Astrocyte (in vitro differentiated cells and primary cell): Measurements from ENCODE around the gene OTOGL. TPM values are rescaled to one million over a fixed set of nuclear protein-coding genes. Genes with fewer than 3 reads are reported as not detected.

Experiments used
- DNase-seq: peaks from one replicate; pipeline ENCODE4 v3.0.0-alpha.2; 2010; ENCODE audit warnings: low read depth
- FAIRE-seq: peaks from 2 replicates; lab custom pipeline; 2011; peaks lifted over from hg19 to GRCh38; lab: Jason Lieb, UNC
- H2AFZ ChIP-seq: 2 replicates; pipeline ENCODE4 v1.6.0; 2012; ENCODE audit warnings: low read depth, low read length, inconsistent platforms
- H3K27ac ChIP-seq: 2 replicates; pipeline ENCODE4 v1.5.1; 2011; ENCODE audit warnings: low read depth, low read length, inconsistent platforms
- H3K27me3 ChIP-seq: 2 replicates; pipeline ENCODE4 v1.6.0; 2011; ENCODE audit warnings: low read length, inconsistent platforms; ENCODE audit not compliant: insufficient read depth
- H3K36me3 ChIP-seq: 2 replicates; pipeline ENCODE4 v1.5.1; 2011; ENCODE audit warnings: low read length, inconsistent platforms; ENCODE audit not compliant: insufficient read depth
- H3K4me1 ChIP-seq: 2 replicates; pipeline ENCODE4 v1.5.1; 2011; ENCODE audit warnings: low read length, inconsistent platforms; ENCODE audit not compliant: insufficient read depth
- H3K4me2 ChIP-seq: 2 replicates; pipeline ENCODE4 v1.6.0; 2012; ENCODE audit warnings: low read length, inconsistent platforms
- H3K4me3 ChIP-seq: 2 replicates; pipeline ENCODE4 v1.5.1; 2011; ENCODE audit warnings: low read depth, mild to moderate bottlenecking, low read length, inconsistent platforms; ENCODE audit not compliant: insufficient read depth
- H3K79me2 ChIP-seq: 2 replicates; pipeline ENCODE4 v1.6.0; 2012; ENCODE audit warnings: mild to moderate bottlenecking, low read length, inconsistent platforms; ENCODE audit not compliant: insufficient read depth
- H3K9ac ChIP-seq: 2 replicates; pipeline ENCODE4 v1.6.0; 2012; ENCODE audit warnings: mild to moderate bottlenecking, low read length, inconsistent platforms
- H3K9me3 ChIP-seq: 2 replicates; pipeline ENCODE4 v1.5.1; 2012; ENCODE audit warnings: low read depth, mild to moderate bottlenecking, low read length, inconsistent platforms; ENCODE audit not compliant: insufficient read depth
- H4K20me1 ChIP-seq: 2 replicates; pipeline ENCODE4 v1.6.0; 2012; ENCODE audit warnings: low read length, inconsistent platforms; ENCODE audit not compliant: insufficient read depth
- H3K27ac Mint-ChIP-seq: one replicate; pipeline ENCODE4 v1.8.0; 2021; ENCODE audit warnings: mild to moderate bottlenecking, mixed read lengths; ENCODE audit not compliant: unreplicated experiment
- H3K27me3 Mint-ChIP-seq: one replicate; pipeline ENCODE4 v1.8.0; 2021; ENCODE audit warnings: low read depth, mixed read lengths; ENCODE audit not compliant: unreplicated experiment
- H3K36me3 Mint-ChIP-seq: one replicate; pipeline ENCODE4 v1.8.0; 2021; ENCODE audit warnings: low read depth, mixed read lengths; ENCODE audit not compliant: unreplicated experiment
- H3K4me1 Mint-ChIP-seq: one replicate; pipeline ENCODE4 v1.8.0; 2021; ENCODE audit warnings: low read depth, mixed read lengths; ENCODE audit not compliant: unreplicated experiment
- H3K4me3 Mint-ChIP-seq: one replicate; pipeline ENCODE4 v1.8.0; 2021; ENCODE audit warnings: mild to moderate bottlenecking, moderate library complexity, mixed read lengths; ENCODE audit not compliant: unreplicated experiment
- H3K9me3 Mint-ChIP-seq: one replicate; pipeline ENCODE4 v1.8.0; 2021; ENCODE audit warnings: mild to moderate bottlenecking, mixed read lengths; ENCODE audit not compliant: unreplicated experiment
- EZH2 ChIP-seq: IDR thresholded peaks from 2 replicates; pipeline ENCODE4 v1.6.1; 2012; ENCODE audit warnings: mild to moderate bottlenecking, low read length, inconsistent platforms; ENCODE audit not compliant: insufficient read depth
- total RNA-seq: library from RNA; stranded (reverse); gene quantifications from 2 replicates; pipeline ENCODE4 v1.2.1, GENCODE V29; 2021
- TF ChIP-seq, protein P1 (sequence below): IDR thresholded peaks from 2 replicates; pipeline ENCODE4 v1.5.1; 2011; ENCODE audit warnings: low read depth, mild to moderate bottlenecking, inconsistent platforms, low read length, moderate library complexity; ENCODE audit not compliant: insufficient read depth

Gene OTOGL
- total RNA-seq, 1 donor from 2014 or later: 0.16 TPM

- peaks cover 2% of the 10 kb centered on the region for H3K36me3 Mint-ChIP-seq
- Histone ChIP-seq H3K27ac (no peak overlapping the region), H3K27me3 (no peaks in the 10 kb centered on the region), H2AFZ (no peak overlapping the region), H4K20me1 (no peaks in the 10 kb centered on the region), H3K4me1 (no peaks in the 10 kb centered on the region), H3K9ac (no peak overlapping the region), H3K79me2 (no peaks in the 10 kb centered on the region), H3K36me3 (no peaks in the 10 kb centered on the region), H3K9me3 (no peaks in the 10 kb centered on the region), H3K4me2 (no peak overlapping the region), H3K4me3 (no peak overlapping the region)
- no peaks in the 10 kb centered on the region for H3K4me1 Mint-ChIP-seq
- DNase-seq: no peak
- H3K4me3 Mint-ChIP-seq: no peak overlapping the region
- H3K27ac Mint-ChIP-seq: no peak overlapping the region
- H3K9me3 Mint-ChIP-seq: peaks cover 11% of the 10 kb centered on the region
- no peak for TF ChIP-seq EZH2
- TF ChIP-seq, protein P1, sequence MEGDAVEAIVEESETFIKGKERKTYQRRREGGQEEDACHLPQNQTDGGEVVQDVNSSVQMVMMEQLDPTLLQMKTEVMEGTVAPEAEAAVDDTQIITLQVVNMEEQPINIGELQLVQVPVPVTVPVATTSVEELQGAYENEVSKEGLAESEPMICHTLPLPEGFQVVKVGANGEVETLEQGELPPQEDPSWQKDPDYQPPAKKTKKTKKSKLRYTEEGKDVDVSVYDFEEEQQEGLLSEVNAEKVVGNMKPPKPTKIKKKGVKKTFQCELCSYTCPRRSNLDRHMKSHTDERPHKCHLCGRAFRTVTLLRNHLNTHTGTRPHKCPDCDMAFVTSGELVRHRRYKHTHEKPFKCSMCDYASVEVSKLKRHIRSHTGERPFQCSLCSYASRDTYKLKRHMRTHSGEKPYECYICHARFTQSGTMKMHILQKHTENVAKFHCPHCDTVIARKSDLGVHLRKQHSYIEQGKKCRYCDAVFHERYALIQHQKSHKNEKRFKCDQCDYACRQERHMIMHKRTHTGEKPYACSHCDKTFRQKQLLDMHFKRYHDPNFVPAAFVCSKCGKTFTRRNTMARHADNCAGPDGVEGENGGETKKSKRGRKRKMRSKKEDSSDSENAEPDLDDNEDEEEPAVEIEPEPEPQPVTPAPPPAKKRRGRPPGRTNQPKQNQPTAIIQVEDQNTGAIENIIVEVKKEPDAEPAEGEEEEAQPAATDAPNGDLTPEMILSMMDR: no peak
- no peaks in the 10 kb centered on the region for H3K27me3 Mint-ChIP-seq
- FAIRE-seq: no peak
Observed at GRCh38 chr12:80282761-80283160, 183.4 kb downstream of the OTOGL start.

DNA sequence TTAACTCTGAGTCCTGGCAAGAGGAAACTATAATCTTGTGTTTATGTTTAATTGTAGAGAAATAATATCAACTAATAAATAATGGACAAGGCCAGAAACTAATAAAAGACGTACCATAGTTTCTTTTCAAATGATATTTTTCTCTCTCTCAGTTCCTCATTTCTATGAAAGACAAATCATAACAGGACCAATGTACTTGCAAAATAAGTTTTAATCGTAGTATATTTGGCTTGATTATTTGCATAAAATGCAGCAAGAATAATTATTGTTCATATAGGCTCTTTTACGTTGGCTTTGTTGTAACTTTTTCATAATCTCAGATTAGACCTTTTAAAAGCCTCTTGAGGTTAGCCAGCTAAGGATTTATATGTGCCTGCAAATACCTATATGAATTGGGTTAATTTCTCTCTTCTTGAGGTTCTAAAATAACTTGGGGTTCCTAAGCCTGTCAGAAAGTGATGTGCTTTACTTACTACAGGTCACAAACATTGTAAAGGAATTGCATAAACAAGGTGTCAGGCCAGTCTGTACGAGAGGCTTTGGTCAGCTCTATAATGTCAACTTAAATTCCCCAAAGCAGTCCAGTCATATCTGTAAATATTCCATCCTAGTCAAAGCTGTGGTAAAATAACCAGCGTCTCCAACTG is 191.9 kb downstream of the OTOGL start:
- Histone ChIP-seq H4K20me1 (no peaks in the 10 kb centered on the region), H3K9ac (no peak overlapping the region), H3K36me3 (no peaks in the 10 kb centered on the region), H3K27me3 (no peaks in the 10 kb centered on the region), H3K79me2 (no peaks in the 10 kb centered on the region), H3K4me2 (no peak overlapping the region), H3K27ac (no peak overlapping the region), H3K9me3 (no peaks in the 10 kb centered on the region), H3K4me1 (no peaks in the 10 kb centered on the region), H2AFZ (no peak overlapping the region), H3K4me3 (no peak overlapping the region)
- H3K4me3 Mint-ChIP-seq: no peak overlapping the region
- no peaks in the 10 kb centered on the region for H3K27me3 Mint-ChIP-seq
- TF ChIP-seq, protein P1: no peak
- TF ChIP-seq EZH2: no peak
- no peak for FAIRE-seq
- DNase-seq: no peak
- H3K4me1 Mint-ChIP-seq: no peaks in the 10 kb centered on the region
- peaks cover 11% of the 10 kb centered on the region for H3K9me3 Mint-ChIP-seq
- peaks cover 2% of the 10 kb centered on the region for H3K36me3 Mint-ChIP-seq
- H3K27ac Mint-ChIP-seq: no peak overlapping the region

DNA sequence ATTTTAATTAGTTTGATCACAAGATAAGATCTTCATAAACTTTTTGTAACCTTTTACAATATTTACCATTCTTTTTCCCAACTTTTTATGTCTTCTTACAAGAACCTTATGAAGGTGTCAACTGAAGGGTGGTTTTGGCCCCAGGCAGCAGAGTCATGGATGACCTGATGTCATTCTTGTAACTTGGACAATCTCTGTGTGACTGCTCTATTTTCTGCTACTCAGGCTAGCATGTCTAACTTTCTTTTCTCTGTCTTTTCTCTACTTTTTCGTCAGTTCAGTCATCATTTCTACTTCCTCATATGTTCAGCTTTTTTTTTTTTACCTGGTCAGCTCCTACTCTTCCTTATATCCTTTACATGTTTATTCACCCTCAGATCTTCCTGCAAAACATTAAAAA is 194.0 kb downstream of the OTOGL start:
- no peak overlapping the region for H2AFZ ChIP-seq
- Mint-ChIP-seq H3K27me3 (no peaks in the 10 kb centered on the region), H3K9me3 (no peaks in the 10 kb centered on the region), H3K27ac (no peak overlapping the region), H3K4me3 (no peak overlapping the region), H3K4me1 (no peaks in the 10 kb centered on the region), H3K36me3 (no peaks in the 10 kb centered on the region)
- H3K4me2 ChIP-seq: no peak overlapping the region
- no peaks in the 10 kb centered on the region for H3K9me3 ChIP-seq
- H3K4me3 ChIP-seq: no peak overlapping the region
- H4K20me1 ChIP-seq: no peaks in the 10 kb centered on the region
- H3K27ac ChIP-seq: no peak overlapping the region
- TF ChIP-seq, protein P1: no peak
- TF ChIP-seq EZH2: no peak
- H3K36me3 ChIP-seq: no peaks in the 10 kb centered on the region
- no peak for FAIRE-seq
- no peaks in the 10 kb centered on the region for H3K4me1 ChIP-seq
- no peak for DNase-seq
- no peak overlapping the region for H3K9ac ChIP-seq
- H3K79me2 ChIP-seq: no peaks in the 10 kb centered on the region
- H3K27me3 ChIP-seq: no peaks in the 10 kb centered on the region
